ENCODE data around the gene LRRC53. TPM values are rescaled to one million over a fixed set of nuclear protein-coding genes. Genes with fewer than 3 reads are reported as not detected.

Gene LRRC53
- total RNA-seq, 1 experiment from 2014 or later: not detected

- TF ChIP-seq, protein P1, sequence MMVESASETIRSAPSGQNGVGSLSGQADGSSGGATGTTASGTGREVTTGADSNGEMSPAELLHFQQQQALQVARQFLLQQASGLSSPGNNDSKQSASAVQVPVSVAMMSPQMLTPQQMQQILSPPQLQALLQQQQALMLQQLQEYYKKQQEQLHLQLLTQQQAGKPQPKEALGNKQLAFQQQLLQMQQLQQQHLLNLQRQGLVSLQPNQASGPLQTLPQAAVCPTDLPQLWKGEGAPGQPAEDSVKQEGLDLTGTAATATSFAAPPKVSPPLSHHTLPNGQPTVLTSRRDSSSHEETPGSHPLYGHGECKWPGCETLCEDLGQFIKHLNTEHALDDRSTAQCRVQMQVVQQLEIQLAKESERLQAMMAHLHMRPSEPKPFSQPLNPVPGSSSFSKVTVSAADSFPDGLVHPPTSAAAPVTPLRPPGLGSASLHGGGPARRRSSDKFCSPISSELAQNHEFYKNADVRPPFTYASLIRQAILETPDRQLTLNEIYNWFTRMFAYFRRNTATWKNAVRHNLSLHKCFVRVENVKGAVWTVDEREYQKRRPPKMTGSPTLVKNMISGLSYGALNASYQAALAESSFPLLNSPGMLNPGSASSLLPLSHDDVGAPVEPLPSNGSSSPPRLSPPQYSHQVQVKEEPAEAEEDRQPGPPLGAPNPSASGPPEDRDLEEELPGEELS (CRISPR knock-in tag; IDR thresholded peaks at IDR 0.05): no peak
- TF ChIP-seq, protein P2, sequence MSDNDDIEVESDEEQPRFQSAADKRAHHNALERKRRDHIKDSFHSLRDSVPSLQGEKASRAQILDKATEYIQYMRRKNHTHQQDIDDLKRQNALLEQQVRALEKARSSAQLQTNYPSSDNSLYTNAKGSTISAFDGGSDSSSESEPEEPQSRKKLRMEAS (CRISPR knock-in tag; IDR thresholded peaks at IDR 0.05): no peak
These were observed 1.2 kb upstream of the LRRC53 start (continued) for GRCh38 chr1:74513411-74514300.

DNA sequence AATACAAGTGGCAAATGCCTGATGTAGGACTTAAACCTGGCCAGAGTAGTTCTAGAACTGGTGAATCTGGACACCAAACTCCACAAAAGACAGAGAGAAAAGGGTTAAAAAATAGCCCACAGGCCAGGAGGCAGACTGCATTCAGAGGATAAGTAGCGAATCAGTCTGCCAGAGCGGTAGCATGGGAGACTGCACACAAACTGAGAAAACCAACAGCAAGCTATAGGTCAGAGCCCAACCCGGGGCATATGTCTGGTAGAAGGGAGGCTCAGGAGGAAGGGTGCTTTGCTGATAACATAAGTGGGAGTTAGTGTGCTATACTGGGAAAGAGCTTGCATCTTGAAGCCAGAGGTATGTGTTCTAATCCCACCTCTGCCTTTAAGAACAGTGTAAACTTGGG is 4.0 kb downstream of the LRRC53 start:
- no peak overlapping the region for H3K4me3 Mint-ChIP-seq
- H3K27ac Mint-ChIP-seq: no peak overlapping the region
- no peaks in the 10 kb centered on the region for H3K9me3 Mint-ChIP-seq
- H3K36me3 Mint-ChIP-seq: no peaks in the 10 kb centered on the region
- POLR2A ChIA-PET: no interaction called here
- H3K27me3 Mint-ChIP-seq (ENCODE audit: low read depth): no peaks in the 10 kb centered on the region
- TF ChIP-seq FOXK1 (CRISPR knock-in tag; IDR thresholded peaks at IDR 0.05): no peak
- no peak for TF ChIP-seq ZNF425 (CRISPR knock-in tag; conservative IDR thresholded peaks at IDR 0.05)
- TF ChIP-seq NFATC4 (CRISPR knock-in tag; IDR thresholded peaks at IDR 0.05): no peak
- no peak for TF ChIP-seq NR2C2 (CRISPR knock-in tag; IDR thresholded peaks at IDR 0.05)
- TF ChIP-seq ZNF263 (CRISPR knock-in tag; IDR thresholded peaks at IDR 0.05; ENCODE audit: low read depth): no peak
- TF ChIP-seq ERG (CRISPR knock-in tag; IDR thresholded peaks at IDR 0.05): no peak
- no peak for TF ChIP-seq CTCF (IDR thresholded peaks at IDR 0.05)
- DNase-seq (ENCODE audit: low spot score) (no peak), ATAC-seq (peak; percentile 46)
- CTCF ChIA-PET: interaction anchor here (1.3 kb wide), 1 partner anchor 181 kb away, joined by 7 read pairs; no protein-coding TSS in a partner anchor
- H3K4me1 Mint-ChIP-seq: peaks cover 39% of the 10 kb centered on the region

DNA sequence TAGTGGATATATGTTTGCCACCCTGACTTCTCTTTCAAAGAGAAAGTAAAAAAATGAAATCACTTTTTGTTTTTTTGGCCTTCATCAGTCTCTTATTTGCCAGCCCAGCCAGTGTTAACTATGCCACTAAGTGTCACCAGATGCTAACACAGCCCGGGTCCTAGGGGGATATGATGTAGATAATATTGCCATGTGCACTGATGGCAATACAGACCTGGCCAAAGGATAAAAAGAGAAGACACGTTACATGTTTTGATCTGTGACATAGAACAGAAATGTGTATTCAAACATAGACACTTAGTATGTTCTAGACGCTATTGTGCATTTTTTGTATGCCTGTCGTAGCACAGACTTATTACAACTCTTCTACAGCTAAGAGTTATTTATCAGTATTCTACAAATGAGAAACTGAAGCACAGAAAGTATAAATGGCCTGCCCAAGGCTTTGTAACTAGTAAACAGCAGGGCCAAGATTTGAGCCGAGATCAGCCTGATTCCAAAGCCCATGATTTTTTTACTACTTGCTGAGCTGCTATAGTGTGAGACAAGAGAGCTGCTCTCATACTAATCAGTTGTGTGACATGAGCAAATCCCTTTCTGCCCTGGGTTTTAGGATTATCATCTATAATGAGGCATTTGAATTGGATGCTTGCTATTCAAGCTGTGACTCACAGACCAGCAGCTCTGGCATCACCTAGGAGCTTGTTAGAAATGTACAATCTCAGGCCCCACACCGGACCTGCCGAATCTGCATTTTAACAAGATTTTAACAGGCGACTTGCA is 6.3 kb downstream of the LRRC53 start:
- POLR2A ChIA-PET: no interaction called here
- H3K4me1 Mint-ChIP-seq: peaks cover 41% of the 10 kb centered on the region
- DNase-seq (ENCODE audit: low spot score) (no peak), ATAC-seq (no peak)
- no peak overlapping the region for H3K27ac Mint-ChIP-seq
- no peaks in the 10 kb centered on the region for H3K27me3 Mint-ChIP-seq (ENCODE audit: low read depth)
- H3K36me3 Mint-ChIP-seq: no peaks in the 10 kb centered on the region
- no peak overlapping the region for H3K4me3 Mint-ChIP-seq
- CTCF ChIA-PET: interaction anchor here (1.0 to 4.2 kb wide), 3 partner anchors 18 to 184 kb away, joined by 3 to 19 read pairs (median 9); no protein-coding TSS in a partner anchor
- H3K9me3 Mint-ChIP-seq: no peaks in the 10 kb centered on the region
- TF ChIP-seq TP53 (CRISPR knock-in tag; IDR thresholded peaks at IDR 0.05): no peak
- TF ChIP-seq, protein P3, sequence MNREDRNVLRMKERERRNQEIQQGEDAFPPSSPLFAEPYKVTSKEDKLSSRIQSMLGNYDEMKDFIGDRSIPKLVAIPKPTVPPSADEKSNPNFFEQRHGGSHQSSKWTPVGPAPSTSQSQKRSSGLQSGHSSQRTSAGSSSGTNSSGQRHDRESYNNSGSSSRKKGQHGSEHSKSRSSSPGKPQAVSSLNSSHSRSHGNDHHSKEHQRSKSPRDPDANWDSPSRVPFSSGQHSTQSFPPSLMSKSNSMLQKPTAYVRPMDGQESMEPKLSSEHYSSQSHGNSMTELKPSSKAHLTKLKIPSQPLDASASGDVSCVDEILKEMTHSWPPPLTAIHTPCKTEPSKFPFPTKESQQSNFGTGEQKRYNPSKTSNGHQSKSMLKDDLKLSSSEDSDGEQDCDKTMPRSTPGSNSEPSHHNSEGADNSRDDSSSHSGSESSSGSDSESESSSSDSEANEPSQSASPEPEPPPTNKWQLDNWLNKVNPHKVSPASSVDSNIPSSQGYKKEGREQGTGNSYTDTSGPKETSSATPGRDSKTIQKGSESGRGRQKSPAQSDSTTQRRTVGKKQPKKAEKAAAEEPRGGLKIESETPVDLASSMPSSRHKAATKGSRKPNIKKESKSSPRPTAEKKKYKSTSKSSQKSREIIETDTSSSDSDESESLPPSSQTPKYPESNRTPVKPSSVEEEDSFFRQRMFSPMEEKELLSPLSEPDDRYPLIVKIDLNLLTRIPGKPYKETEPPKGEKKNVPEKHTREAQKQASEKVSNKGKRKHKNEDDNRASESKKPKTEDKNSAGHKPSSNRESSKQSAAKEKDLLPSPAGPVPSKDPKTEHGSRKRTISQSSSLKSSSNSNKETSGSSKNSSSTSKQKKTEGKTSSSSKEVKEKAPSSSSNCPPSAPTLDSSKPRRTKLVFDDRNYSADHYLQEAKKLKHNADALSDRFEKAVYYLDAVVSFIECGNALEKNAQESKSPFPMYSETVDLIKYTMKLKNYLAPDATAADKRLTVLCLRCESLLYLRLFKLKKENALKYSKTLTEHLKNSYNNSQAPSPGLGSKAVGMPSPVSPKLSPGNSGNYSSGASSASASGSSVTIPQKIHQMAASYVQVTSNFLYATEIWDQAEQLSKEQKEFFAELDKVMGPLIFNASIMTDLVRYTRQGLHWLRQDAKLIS (CRISPR knock-in tag; IDR thresholded peaks at IDR 0.05; ENCODE audit: borderline replicate concordance): no peak
- no peak for TF ChIP-seq FOXJ3 (CRISPR knock-in tag; IDR thresholded peaks at IDR 0.05; ENCODE audit: borderline replicate concordance)
- no peak for TF ChIP-seq ARID4B (CRISPR knock-in tag; IDR thresholded peaks at IDR 0.05; ENCODE audit: borderline replicate concordance)

Measured in WTC11 (cell line).